Activated CD8-positive, alpha-beta memory T cell treated with anti-CD3 and anti-CD28 coated beads, Interleukin-2, amount 50 U/mL, for 24 hours (primary cell): ENCODE measurements around the gene MYO18B.

Source experiments
- DNase-seq: peaks from one replicate; pipeline ENCODE4 v3.0.0-alpha.2; 2020; ENCODE audit errors: extremely low read depth

The MYO18B gene

GRCh38 chr22:25899566-25899965 is 157.6 kb downstream of the MYO18B start:
- DNase-seq, result no peak

DNA sequence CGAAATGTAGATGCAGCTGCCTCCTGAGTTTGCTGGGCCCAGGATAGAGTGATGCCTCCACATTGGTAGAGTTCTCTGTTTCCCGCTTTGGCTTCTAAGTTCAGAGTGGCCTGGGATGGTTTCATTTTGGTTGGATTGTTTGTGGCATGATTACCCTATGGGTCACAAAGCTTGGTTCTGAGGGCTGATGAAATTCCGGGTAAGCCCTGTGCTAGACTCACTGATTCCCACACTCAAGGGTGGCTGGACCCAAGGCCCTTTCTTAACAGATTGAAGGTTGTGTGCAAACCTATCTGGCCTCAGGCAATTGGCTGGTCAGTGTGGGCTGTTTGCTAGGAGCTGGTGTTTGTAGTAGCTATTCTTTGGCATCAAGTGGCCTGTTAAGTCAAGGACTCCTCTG is 158.4 kb downstream of the MYO18B start:
- no peak for DNase-seq

DNA sequence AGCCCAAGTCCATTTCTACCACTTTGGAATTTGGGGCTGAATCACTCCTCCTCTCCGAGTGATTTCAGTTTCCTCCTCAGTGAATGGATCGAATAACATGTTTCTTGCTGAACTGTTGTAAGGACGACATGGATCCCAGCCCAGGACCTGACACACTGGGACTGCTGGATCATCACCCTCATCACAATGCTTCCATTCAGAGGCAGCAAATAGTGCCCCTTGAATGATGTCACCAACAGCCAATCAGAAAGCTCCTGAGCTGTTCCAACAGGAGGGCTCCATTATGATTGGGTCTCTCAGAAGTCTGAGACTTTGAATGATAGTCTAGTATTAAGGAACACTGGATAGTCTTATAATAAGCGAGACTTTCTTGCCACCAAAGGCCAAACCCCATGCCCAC is 158.9 kb downstream of the MYO18B start:
- DNase-seq, result no peak

DNA sequence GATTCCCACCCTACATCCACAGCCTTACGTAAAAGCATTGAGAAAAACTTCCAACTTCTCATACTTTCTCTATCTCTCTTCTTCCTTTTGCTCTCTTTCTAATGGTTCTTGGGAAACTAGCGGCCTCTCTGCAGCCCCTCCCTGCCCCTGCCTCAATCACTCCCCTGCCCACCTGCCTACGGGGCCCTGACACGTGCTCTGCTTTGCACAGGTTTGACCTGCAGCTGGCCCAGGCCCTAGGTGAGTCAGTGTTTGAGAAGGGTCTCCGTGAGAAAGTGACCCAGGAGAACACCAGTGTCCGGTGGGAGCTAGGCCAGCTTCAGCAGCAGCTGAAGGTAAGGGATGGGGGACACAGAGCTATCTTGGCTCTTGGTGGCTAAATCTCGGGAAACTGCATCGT is 160.4 kb downstream of the MYO18B start:
- no peak for DNase-seq

GRCh38 chr22:25903294-25903693 is 161.3 kb downstream of the MYO18B start:
- no peak for DNase-seq

GRCh38 chr22:25908212-25908611 is 166.2 kb downstream of the MYO18B start:
- DNase-seq, result no peak

- no peak for DNase-seq
Measured at GRCh38 chr22:25908755-25909154, 166.8 kb downstream of the MYO18B start.

DNA sequence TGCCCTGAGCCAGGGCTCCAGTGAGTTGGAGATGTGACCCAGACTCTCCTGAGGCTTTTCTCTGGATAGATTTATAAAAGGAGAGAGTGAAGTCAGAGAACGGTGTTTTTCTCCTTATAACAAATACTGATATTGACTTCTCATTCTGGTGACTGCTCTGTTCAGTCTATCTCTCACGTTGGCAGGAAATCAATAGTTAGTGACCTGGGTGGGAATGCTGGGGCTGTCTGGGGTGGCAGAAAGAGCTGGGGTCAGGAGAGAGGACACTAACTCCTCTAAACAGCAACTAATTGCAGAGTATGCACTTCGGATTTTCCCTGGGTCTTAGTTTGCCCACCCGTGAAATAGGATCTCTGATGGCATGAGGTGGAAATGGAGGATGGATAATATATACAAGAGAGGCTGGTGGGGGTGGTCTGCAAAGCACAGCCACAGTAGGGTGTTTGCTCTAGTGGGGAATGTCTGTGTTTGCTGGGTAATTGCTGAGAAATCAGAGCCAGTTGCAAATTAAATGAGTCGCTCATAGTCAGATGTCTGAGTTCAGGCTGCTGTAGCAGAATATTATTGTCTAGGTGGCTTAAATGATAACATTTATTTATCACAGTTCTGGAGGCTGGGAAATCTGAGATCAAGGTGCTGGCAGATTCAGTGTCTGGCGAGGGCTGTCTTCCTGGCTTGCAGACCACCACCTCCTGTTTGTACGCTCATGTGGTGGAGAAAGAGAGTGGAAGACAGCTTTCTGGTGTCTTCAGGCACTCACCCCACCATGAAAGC is 167.8 kb downstream of the MYO18B start:
- no peak for DNase-seq

- DNase-seq, result no peak
Measured at GRCh38 chr22:25911243-25911972, 169.4 kb downstream of the MYO18B start.

DNA sequence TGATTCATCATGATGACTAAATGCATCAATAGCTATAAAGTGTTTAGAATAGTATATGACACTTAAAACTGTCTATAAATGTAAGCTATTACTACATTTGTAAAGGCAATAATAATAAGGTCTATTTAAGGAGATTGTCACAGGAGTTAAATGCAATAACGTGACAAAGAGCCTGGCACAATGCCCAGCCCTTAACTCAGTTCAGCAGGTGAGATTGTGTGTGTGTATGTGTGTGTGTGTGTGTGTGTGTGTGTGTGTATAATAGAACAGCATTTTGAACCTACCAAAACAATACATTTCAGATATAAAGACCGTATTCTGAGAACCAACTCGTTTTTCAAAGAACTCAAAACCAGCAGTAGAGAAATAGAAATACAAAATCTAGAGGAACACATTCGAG is 177.5 kb downstream of the MYO18B start:
- DNase-seq, result no peak

DNA sequence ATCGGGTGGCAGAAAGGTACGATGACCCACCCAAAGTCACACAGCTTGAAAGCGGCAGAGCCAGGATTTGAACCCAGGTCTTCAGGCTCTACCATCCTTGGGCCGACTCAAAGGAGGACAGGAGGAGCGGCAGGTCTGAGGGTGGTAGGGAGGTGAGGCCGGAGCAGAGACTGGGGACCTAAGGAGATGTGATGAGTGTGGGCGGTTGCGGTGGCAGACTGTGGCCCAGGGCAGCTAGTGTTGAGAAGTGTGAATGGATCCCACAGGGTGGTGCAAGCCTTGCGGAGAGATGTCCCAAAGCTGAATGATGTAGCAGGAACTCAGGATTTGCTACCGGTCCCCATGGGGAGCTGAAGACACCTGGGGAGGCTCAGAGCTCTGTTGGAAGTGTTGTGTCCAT is 180.2 kb downstream of the MYO18B start:
- no peak for DNase-seq

- no peak for DNase-seq
Measured at GRCh38 chr22:25923914-25924313, 181.9 kb downstream of the MYO18B start.

- DNase-seq, result no peak
Measured at GRCh38 chr22:25928038-25928437, 186.1 kb downstream of the MYO18B start.

- no peak for DNase-seq
Measured at GRCh38 chr22:25929321-25929878, 187.4 kb downstream of the MYO18B start.

DNA sequence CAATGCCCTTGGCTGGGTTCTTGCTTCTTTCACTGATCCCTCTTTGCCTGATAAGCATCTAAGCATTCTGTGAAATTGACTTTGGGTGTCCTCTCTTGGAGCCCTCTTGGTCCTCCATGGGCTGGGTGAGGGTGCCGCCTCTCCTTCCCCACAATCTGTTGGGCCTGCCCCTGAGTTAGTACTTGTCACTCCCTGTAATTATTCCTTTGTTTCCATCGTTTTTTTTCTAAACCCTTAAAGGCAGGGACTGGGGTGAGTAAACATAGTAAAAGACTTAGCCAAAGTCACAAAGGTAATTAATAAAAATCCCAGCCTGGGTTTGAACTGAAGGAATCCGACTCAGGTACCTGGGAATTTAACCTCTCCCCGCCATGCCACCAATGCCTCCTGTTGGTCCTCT is 188.1 kb downstream of the MYO18B start:
- DNase-seq, result no peak

GRCh38 chr22:25930788-25931310 is 188.9 kb downstream of the MYO18B start:
- DNase-seq, result no peak

DNA sequence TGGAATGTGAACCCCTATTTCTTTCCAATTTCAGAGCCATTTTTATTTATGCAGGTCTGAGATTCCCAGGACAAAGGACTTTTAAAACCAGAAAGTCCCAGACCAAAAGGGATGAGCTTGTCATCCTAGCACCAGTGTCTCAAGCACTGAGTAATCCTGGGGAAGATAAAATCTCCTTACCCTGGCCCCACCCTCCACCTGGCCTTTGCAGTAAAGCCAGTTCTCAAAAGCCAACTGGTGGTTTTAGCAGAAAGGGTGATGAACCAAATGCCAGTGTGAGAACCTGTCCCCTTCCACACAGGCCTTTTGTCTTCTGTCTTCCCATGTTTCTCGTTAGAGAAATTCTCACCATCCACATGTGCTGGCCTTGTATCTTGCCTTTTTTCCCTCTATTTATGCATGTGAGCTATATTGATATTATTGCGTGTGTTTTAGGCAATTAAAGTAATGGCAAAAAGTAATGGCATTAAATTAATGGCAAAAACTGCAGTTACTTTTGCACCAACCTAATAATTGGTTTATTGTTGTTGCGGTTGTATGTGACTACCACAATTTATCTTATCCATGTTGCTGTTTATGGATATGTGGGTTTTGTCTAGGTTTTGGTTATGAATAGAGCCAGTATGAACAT is 191.3 kb downstream of the MYO18B start:
- DNase-seq, result no peak

- no peak for DNase-seq
Measured at GRCh38 chr22:25935266-25936058, 193.5 kb downstream of the MYO18B start.

DNA sequence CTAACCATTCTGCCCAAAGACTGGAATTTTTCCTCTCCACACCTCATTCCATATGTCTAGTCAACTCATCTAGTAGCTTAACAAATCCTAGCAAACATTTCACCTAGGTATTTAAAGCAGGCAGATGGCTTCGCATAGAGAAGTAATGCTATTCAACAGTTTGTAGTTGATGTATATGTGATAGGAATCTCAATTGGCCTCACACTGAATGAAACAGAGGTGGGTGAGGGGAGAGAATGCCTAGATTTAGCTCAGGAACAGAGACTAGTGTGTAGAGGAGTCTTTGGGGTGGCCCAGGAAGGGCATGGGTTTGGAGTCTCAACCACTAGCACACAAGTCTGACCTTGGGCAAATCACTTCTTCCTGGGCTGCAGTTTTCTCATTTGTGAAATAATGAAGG is 196.2 kb downstream of the MYO18B start:
- no peak for DNase-seq

DNA sequence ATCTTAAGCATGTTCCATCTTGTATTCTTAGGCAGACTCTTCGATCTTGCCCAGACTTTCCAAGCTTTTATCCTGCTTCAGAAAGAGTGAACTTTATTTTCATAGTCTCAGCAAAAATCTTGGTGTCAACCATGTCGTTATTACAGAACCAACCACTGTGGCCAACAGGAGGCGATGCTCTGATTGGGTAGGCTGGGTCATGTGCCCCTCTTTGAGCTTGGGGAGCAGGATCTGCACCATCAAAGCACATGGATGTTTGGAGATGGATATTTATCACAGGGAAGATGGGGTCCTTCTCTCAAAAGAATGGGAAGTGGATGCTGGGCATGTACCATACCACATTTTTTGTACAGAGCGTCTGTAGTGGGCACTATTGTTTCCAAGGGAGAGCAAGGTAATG is 197.4 kb downstream of the MYO18B start:
- DNase-seq, result no peak

- DNase-seq, result no peak
Measured at GRCh38 chr22:25940479-25940878, 198.5 kb downstream of the MYO18B start.
